Testis (tissue), 3 donors: ENCODE data around the gene RNF114. TPM values are rescaled to one million over a fixed set of nuclear protein-coding genes. Genes with fewer than 3 reads are reported as not detected.

Experiments
- DNase-seq: peaks from one replicate; pipeline ENCODE4 v3.0.0-alpha.2; 2019
- H3K27ac ChIP-seq, 2 donors: fragments of 200-600 bp; sonication (generic); one replicate each; pipeline ENCODE4 v1.5.1; 2019
- H3K27me3 ChIP-seq: fragments of 200-600 bp; sonication (generic); one replicate; pipeline ENCODE4 v1.5.1; 2019
- H3K36me3 ChIP-seq: fragments of 200-600 bp; sonication (generic); one replicate; pipeline ENCODE4 v1.5.1; 2017; ENCODE audit warnings: low read depth; ENCODE audit errors: missing control alignments
- H3K4me1 ChIP-seq: fragments of 200-600 bp; sonication (generic); one replicate; pipeline ENCODE4 v1.5.1; 2019
- H3K4me3 ChIP-seq, 2 donors: fragments of 200-600 bp; sonication (generic); one replicate each; pipeline ENCODE4 v1.5.1; 2017 to 2019
- H3K9me3 ChIP-seq: fragments of 200-600 bp; sonication (generic); one replicate; pipeline ENCODE4 v1.5.1; 2017
- CTCF ChIP-seq, 3 experiments: fragments of 450-650 bp in 2 of 3; fragments of 200-600 bp in 1 of 3; sonication (generic) in 1 of 3; IDR thresholded peaks; one replicate each; pipeline ENCODE4 v1.5.1; 2016 to 2019; ENCODE audit warnings: antibody characterized with exemption in 3 of 3, mild to moderate bottlenecking in 2 of 3, moderate library complexity in 1 of 3
- POLR2A ChIP-seq: fragments of 450-650 bp; IDR thresholded peaks from one replicate; pipeline ENCODE4 v1.6.1; 2017; ENCODE audit warnings: antibody characterized with exemption, mild to moderate bottlenecking, moderate library complexity
- WGBS, 2 donors: methylation state at CpG; one replicate each; pipeline ENCODE4 v1.1.5; 2018; 5-methylcytosine and 5-hydroxymethylcytosine counted together
- intact Hi-C: fragments of 100-400 bp; cut with DNase I; formaldehyde crosslinking; loops from one replicate; pipeline ENCODE4 v1.15.1; 2023; ENCODE audit warnings: low total_unique reads
- polyA plus RNA-seq: library from polyadenylated mRNA; stranded (reverse); fragments of 350-450 nt; fragmentation: Illumina TruSeq; extraction: RNeasy Lipid Tissue Mini Kit (QIAGEN cat#74804); gene quantifications from one replicate; pipeline ENCODE4 v1.2.3, GENCODE V29; 2014; ENCODE audit warnings: low read depth, low replicate concordance; ENCODE audit not compliant: insufficient read depth
- total RNA-seq, 2 donors: library from RNA; depleted of rRNA; stranded (reverse); fragments of >200 nt; gene quantifications; one replicate each; pipeline ENCODE4 v1.2.3, GENCODE V29; 2016

RNF114 gene
- total and polyA plus RNA-seq, 3 donors from 2014 or later = 472 to 531 (median 479) TPM

GRCh38 chr20:49916146-49917002, 19.8 kb upstream of the RNF114 start:
- DNase-seq = no peak
- Histone ChIP-seq H3K36me3 (no peaks in the 10 kb centered on the region), H3K4me1 (peaks cover 24% of the 10 kb centered on the region), H3K4me3 (peak overlapping the region; percentile 96 to 99), H3K27me3 (no peaks in the 10 kb centered on the region), H3K9me3 (no peaks in the 10 kb centered on the region), H3K27ac (peak overlapping the region in 1 of 2 donors; percentile 99)
- intact Hi-C loops = no loop called here
- TF ChIP-seq POLR2A = no peak
- no peak for TF ChIP-seq CTCF (IDR thresholded peaks at IDR 0.05)
- 26 to 29% methylated on average over 19 of the region's 19 CpGs for WGBS, 2 donors

DNA sequence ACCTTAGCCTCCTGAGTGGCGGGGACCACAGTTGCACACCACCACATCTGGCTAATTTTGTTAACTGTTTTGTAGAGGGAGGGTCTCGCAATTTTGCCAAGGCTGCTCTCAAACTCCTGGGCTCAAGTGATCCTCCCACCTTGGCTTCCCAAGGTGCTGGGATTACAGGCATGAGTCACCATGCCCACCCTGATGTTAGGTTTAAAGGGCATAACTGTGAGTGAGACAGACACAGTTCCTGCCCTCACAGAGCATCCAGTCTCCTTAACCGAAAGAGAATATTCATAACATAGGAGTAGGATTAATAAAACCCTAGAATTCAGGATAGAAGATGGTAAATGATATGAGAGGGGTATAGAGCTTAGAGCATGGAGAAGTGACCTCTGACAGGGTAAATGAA, 17.8 kb upstream of the RNF114 start:
- H3K9me3 ChIP-seq = no peaks in the 10 kb centered on the region
- intact Hi-C loops = no loop called here
- no peaks in the 10 kb centered on the region for H3K27me3 ChIP-seq
- peaks cover 22% of the 10 kb centered on the region for H3K4me1 ChIP-seq
- no peaks in the 10 kb centered on the region for H3K36me3 ChIP-seq
- no peak for DNase-seq
- 88 to 89% methylated on average over 3 of the region's 3 CpGs for WGBS, 2 donors
- H3K4me3 ChIP-seq = no peak overlapping the region
- H3K27ac ChIP-seq = no peak overlapping the region
- TF ChIP-seq POLR2A = no peak
- no peak for TF ChIP-seq CTCF (IDR thresholded peaks at IDR 0.05)

DNA sequence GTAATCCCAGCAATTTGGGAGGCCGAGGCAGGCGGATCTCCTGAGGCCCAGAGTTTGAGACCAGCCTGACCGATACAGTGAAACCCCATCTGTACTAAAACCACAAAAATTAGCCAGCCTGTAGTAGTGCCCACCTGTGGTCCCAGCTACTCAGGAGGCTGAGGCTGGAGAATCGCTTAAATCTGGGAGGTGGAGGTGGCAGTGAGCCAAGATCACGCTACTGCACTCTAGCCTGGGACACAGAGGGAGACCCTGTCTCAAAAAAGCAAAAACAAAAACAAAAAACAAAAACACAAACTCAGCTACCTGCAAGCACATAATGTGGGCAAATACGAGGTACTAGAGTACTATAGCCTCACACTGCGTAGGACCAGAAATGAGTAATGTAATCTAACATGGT, 17.2 kb upstream of the RNF114 start:
- TF ChIP-seq POLR2A (no peak), CTCF (IDR thresholded peaks at IDR 0.05) (no peak)
- H3K4me3 ChIP-seq = no peak overlapping the region
- H3K27ac ChIP-seq = no peak overlapping the region
- no peak for DNase-seq
- peaks cover 16% of the 10 kb centered on the region for H3K4me1 ChIP-seq
- intact Hi-C loops = no loop called here
- H3K9me3 ChIP-seq = no peaks in the 10 kb centered on the region
- no peaks in the 10 kb centered on the region for H3K27me3 ChIP-seq
- WGBS, 2 donors = 67 to 72% methylated on average over 7 of the region's 7 CpGs
- H3K36me3 ChIP-seq = no peaks in the 10 kb centered on the region

GRCh38 chr20:49919461-49919860, 16.7 kb upstream of the RNF114 start:
- WGBS, 2 donors = 87 to 88% methylated on average over 2 of the region's 2 CpGs
- intact Hi-C loops = no loop called here
- H3K4me3 ChIP-seq = no peak overlapping the region
- no peaks in the 10 kb centered on the region for H3K9me3 ChIP-seq
- no peak for DNase-seq
- no peaks in the 10 kb centered on the region for H3K27me3 ChIP-seq
- H3K27ac ChIP-seq = no peak overlapping the region
- H3K36me3 ChIP-seq = no peaks in the 10 kb centered on the region
- H3K4me1 ChIP-seq = peaks cover 12% of the 10 kb centered on the region
- no peak for TF ChIP-seq POLR2A

DNA sequence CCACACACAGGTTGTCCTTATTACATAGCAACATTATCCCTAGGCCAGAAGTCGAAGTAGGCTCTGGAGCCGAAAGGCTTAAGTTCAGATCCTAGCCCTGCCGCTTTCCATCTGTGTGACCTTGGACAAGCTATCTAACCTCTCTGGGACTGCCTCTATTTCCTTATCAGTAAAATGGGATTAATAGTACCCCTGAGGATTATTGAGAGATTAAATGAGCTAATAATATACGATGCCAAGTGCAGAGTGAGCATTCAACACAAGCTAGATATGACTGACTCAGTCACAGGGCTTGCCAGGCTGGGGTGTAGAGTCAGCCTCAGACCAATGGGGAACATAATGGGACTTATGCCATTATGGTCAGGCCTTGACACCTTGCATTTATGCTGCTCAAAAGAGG, 11.9 kb upstream of the RNF114 start:
- WGBS, 2 donors = 58 to 76% methylated on average over 4 of the region's 4 CpGs
- Histone ChIP-seq H3K4me3 (no peak overlapping the region), H3K36me3 (no peaks in the 10 kb centered on the region), H3K27ac (no peak overlapping the region), H3K9me3 (no peaks in the 10 kb centered on the region), H3K4me1 (no peaks in the 10 kb centered on the region), H3K27me3 (no peaks in the 10 kb centered on the region)
- TF ChIP-seq CTCF (IDR thresholded peaks at IDR 0.05) (no peak), POLR2A (no peak)
- intact Hi-C loops = no loop called here
- DNase-seq = no peak
